Ishikawa (cell line): ENCODE data around the gene PGK2.

Experiments used
- CEBPB ChIP-seq: IDR thresholded peaks from 2 replicates; pipeline ENCODE4 v1.6.1; 2012
- CREB1 ChIP-seq: IDR thresholded peaks from 2 replicates; pipeline ENCODE4 v1.6.1; 2012; ENCODE audit warnings: low read depth
- EP300 ChIP-seq: IDR thresholded peaks from 2 replicates; pipeline ENCODE4 v1.6.1; 2012; ENCODE audit warnings: borderline replicate concordance
- MAX ChIP-seq: IDR thresholded peaks from 2 replicates; pipeline ENCODE4 v1.6.1; 2012
- NFIC ChIP-seq: IDR thresholded peaks from 2 replicates; pipeline ENCODE4 v1.6.1; 2012
- RAD21 ChIP-seq: IDR thresholded peaks from 2 replicates; pipeline ENCODE4 v1.6.1; 2012; ENCODE audit warnings: low read depth
- TAF1 ChIP-seq: IDR thresholded peaks from 2 replicates; pipeline ENCODE4 v1.6.1; 2012; ENCODE audit warnings: low read depth, mild to moderate bottlenecking
- TEAD4 ChIP-seq: IDR thresholded peaks from 2 replicates; pipeline ENCODE4 v1.6.1; 2012
- YY1 ChIP-seq: IDR thresholded peaks from 2 replicates; pipeline ENCODE4 v1.6.1; 2012; ENCODE audit warnings: low read depth
- ZBTB7A ChIP-seq: IDR thresholded peaks from 2 replicates; pipeline ENCODE4 v1.6.1; 2012; ENCODE audit warnings: low read depth
- TF ChIP-seq, protein P1 (sequence below): IDR thresholded peaks from 2 replicates; pipeline ENCODE4 v1.6.1; 2012
- TF ChIP-seq, protein P2 (sequence below): IDR thresholded peaks from 2 replicates; pipeline ENCODE4 v1.6.1; 2012; ENCODE audit warnings: low read depth, mild to moderate bottlenecking

DNA sequence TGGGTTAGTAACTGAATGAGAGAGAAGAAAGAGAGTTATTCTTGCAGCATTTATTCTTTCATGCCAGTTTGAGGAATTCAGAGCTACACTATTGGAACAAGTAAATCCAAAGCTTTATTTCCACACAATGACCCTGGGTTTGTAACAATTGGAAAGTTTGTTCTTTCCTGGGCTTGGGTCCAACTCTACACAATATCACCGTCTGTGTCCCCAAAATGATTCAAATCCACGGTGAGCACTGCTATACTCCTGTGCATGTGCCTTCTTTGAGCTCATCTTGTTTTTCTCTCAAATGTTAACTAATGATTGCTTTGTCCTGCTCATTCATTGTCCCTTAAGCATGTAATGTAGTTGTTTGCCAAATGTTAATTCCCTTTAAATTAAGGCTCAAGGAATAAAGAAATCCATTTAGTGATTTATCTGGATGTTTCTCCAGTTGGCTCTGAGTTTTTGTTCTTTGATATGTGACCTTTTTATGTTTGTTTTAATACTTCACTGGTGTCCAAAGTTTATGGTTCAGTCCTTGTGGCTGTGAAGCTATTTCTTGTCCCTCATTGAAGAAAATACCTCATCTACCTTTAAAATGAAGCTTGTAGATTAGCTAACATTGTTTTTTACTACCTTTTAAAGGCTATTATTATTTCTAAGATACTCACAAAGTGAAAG is 22.4 kb downstream of the PGK2 start:
- TF ChIP-seq EP300 (no peak), TAF1 (no peak), MAX (no peak), TEAD4 (no peak), YY1 (no peak), ZBTB7A (no peak), CEBPB (no peak), CREB1 (no peak), RAD21 (no peak), NFIC (no peak)
- TF ChIP-seq, protein P1, sequence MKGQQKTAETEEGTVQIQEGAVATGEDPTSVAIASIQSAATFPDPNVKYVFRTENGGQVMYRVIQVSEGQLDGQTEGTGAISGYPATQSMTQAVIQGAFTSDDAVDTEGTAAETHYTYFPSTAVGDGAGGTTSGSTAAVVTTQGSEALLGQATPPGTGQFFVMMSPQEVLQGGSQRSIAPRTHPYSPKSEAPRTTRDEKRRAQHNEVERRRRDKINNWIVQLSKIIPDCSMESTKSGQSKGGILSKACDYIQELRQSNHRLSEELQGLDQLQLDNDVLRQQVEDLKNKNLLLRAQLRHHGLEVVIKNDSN = no peak
- TF ChIP-seq, protein P2, sequence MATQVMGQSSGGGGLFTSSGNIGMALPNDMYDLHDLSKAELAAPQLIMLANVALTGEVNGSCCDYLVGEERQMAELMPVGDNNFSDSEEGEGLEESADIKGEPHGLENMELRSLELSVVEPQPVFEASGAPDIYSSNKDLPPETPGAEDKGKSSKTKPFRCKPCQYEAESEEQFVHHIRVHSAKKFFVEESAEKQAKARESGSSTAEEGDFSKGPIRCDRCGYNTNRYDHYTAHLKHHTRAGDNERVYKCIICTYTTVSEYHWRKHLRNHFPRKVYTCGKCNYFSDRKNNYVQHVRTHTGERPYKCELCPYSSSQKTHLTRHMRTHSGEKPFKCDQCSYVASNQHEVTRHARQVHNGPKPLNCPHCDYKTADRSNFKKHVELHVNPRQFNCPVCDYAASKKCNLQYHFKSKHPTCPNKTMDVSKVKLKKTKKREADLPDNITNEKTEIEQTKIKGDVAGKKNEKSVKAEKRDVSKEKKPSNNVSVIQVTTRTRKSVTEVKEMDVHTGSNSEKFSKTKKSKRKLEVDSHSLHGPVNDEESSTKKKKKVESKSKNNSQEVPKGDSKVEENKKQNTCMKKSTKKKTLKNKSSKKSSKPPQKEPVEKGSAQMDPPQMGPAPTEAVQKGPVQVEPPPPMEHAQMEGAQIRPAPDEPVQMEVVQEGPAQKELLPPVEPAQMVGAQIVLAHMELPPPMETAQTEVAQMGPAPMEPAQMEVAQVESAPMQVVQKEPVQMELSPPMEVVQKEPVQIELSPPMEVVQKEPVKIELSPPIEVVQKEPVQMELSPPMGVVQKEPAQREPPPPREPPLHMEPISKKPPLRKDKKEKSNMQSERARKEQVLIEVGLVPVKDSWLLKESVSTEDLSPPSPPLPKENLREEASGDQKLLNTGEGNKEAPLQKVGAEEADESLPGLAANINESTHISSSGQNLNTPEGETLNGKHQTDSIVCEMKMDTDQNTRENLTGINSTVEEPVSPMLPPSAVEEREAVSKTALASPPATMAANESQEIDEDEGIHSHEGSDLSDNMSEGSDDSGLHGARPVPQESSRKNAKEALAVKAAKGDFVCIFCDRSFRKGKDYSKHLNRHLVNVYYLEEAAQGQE = no peak
